CD4-positive, alpha-beta T cell (primary cell): Measurements from ENCODE around the gene SETBP1. TPM values are rescaled to one million over a fixed set of nuclear protein-coding genes. Genes with fewer than 3 reads are reported as not detected.

ENCODE experiments used
- ATAC-seq: fragments of 200-7000 bp; cut with Tn5 transposase; one replicate; pipeline ENCODE4 v1.10.0; 2022; ENCODE audit warnings: mild to moderate bottlenecking; ENCODE audit not compliant: poor library complexity
- CTCF ChIA-PET: fragments of 350-600 bp; sonication (Branson Sonifier 250); formaldehyde crosslinking; loops from one replicate; lab custom pipeline; 2021; ENCODE audit warnings: antibody characterized with exemption, inconsistent platforms; lab: Charles Lee
- POLR2A ChIA-PET: fragments of 350-600 bp; sonication (Branson Sonifier 250); formaldehyde crosslinking; loops from one replicate; lab custom pipeline; 2021; ENCODE audit warnings: antibody characterized with exemption, inconsistent platforms; lab: Charles Lee
- DNase-seq, 14 experiments: peaks; one replicate each; pipeline ENCODE4 v3.0.0-alpha.2; 2013 to 2020; ENCODE audit warnings: mixed read lengths in 2 of 14
- H3K27ac ChIP-seq, 2 donors: one replicate each; pipeline versions ENCODE4 v1.5.1 to v1.7.0; 2013; ENCODE audit warnings: low read length in 2 of 2, low read depth in 1 of 2, mild to moderate bottlenecking in 1 of 2
- H3K27me3 ChIP-seq, 2 experiments: 1 replicate in 1 of 2; 2 replicates in 1 of 2; pipeline versions ENCODE4 v1.6.1 to v1.7.0; 2013; ENCODE audit warnings: low read length in 2 of 2, control low read depth in 1 of 2, mild to moderate bottlenecking in 1 of 2, moderate library complexity in 1 of 2; ENCODE audit not compliant: insufficient read depth in 2 of 2, control insufficient read depth in 1 of 2
- H3K36me3 ChIP-seq: one replicate; pipeline ENCODE4 v1.6.1; 2013; ENCODE audit warnings: low read length, control low read depth; ENCODE audit not compliant: insufficient read depth
- H3K4me1 ChIP-seq: one replicate; pipeline ENCODE4 v1.6.1; 2013; ENCODE audit warnings: low read length, control low read depth; ENCODE audit not compliant: insufficient read depth
- H3K4me3 ChIP-seq: one replicate; pipeline ENCODE4 v1.5.1; 2013; ENCODE audit warnings: mild to moderate bottlenecking, low read length, moderate library complexity
- H3K9me3 ChIP-seq, 2 experiments: 1 replicate in 1 of 2; 2 replicates in 1 of 2; pipeline versions ENCODE4 v1.6.1 to v1.7.0; 2013; ENCODE audit warnings: low read length in 2 of 2, mild to moderate bottlenecking in 2 of 2, control low read depth in 1 of 2, moderate library complexity in 1 of 2; ENCODE audit not compliant: control insufficient read depth in 1 of 2, insufficient read depth in 1 of 2
- H3K27ac Mint-ChIP-seq: one replicate; pipeline ENCODE4 v1.8.0; 2020; ENCODE audit warnings: mixed read lengths
- H3K27me3 Mint-ChIP-seq: one replicate; pipeline ENCODE4 v1.8.0; 2021; ENCODE audit warnings: mixed read lengths
- H3K36me3 Mint-ChIP-seq: one replicate; pipeline ENCODE4 v1.8.0; 2021; ENCODE audit warnings: low read depth, mixed read lengths
- H3K4me1 Mint-ChIP-seq: one replicate; pipeline ENCODE4 v1.8.0; 2021; ENCODE audit warnings: low read depth, mixed read lengths
- H3K4me3 Mint-ChIP-seq: one replicate; pipeline ENCODE4 v1.8.0; 2020; ENCODE audit warnings: mild to moderate bottlenecking, mixed read lengths
- H3K9me3 Mint-ChIP-seq: one replicate; pipeline ENCODE4 v1.8.0; 2020; ENCODE audit warnings: mixed read lengths
- intact Hi-C, 2 experiments: fragments of 100-400 bp; cut with DNase I in 1 of 2; cut with micrococcal nuclease in 1 of 2; formaldehyde crosslinking; loops; one replicate each; pipeline versions ENCODE4 v1.15.1 to v1.9.0; 2023 to 2025; cut with DNase I, micrococcal nuclease
- total RNA-seq, 174 experiments: library from RNA in 2 of 174; stranded (reverse) in 2 of 174; gene quantifications; one replicate each; pipeline ENCODE4 v1.2.3 and lab custom pipeline; 2021 to 2026
- TF ChIP-seq, protein P1 (sequence below): fragments of 200-600 bp; IDR thresholded peaks from one replicate; pipeline ENCODE4 v1.8.0; 2022; ENCODE audit warnings: antibody characterized with exemption, mild to moderate bottlenecking

Gene SETBP1
- total RNA-seq, 2 experiments from 2014 or later, result 0.25 to 0.41 TPM

DNA sequence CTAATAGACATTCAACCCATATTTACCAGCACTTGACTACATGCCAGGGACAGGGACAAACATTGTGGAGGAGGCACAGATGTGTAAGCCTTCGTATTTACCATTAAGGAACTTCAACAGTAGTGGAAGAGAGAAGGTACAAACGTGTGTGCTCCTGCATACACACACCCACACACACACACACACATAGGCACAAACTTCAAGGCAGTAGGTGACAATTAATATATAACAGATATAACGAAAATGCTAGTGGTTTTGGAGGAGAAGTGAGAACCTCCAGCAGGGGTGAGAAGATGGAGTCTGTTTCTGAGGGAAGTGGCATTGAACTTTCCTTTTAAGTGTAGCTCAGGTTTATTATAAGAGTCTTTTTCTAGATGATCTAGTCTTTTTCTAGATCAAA is 231.1 kb downstream of the SETBP1 start:
- CTCF ChIA-PET, result no interaction called here
- no peaks in the 10 kb centered on the region for H3K9me3 ChIP-seq
- DNase-seq (no peak), ATAC-seq (no peak)
- POLR2A ChIA-PET, result no interaction called here
- Mint-ChIP-seq H3K4me1 (peaks cover 7% of the 10 kb centered on the region), H3K4me3 (no peak overlapping the region), H3K36me3 (no peaks in the 10 kb centered on the region), H3K27ac (no peak overlapping the region), H3K27me3 (peaks cover 18% of the 10 kb centered on the region), H3K9me3 (no peaks in the 10 kb centered on the region)
- TF ChIP-seq, protein P1, sequence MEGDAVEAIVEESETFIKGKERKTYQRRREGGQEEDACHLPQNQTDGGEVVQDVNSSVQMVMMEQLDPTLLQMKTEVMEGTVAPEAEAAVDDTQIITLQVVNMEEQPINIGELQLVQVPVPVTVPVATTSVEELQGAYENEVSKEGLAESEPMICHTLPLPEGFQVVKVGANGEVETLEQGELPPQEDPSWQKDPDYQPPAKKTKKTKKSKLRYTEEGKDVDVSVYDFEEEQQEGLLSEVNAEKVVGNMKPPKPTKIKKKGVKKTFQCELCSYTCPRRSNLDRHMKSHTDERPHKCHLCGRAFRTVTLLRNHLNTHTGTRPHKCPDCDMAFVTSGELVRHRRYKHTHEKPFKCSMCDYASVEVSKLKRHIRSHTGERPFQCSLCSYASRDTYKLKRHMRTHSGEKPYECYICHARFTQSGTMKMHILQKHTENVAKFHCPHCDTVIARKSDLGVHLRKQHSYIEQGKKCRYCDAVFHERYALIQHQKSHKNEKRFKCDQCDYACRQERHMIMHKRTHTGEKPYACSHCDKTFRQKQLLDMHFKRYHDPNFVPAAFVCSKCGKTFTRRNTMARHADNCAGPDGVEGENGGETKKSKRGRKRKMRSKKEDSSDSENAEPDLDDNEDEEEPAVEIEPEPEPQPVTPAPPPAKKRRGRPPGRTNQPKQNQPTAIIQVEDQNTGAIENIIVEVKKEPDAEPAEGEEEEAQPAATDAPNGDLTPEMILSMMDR, result no peak
- H3K27me3 ChIP-seq, result no peaks in the 10 kb centered on the region
- H3K36me3 ChIP-seq, result no peaks in the 10 kb centered on the region
- no peak overlapping the region for H3K27ac ChIP-seq
- intact Hi-C loops, result no loop called here
- H3K4me3 ChIP-seq, result no peak overlapping the region
- H3K4me1 ChIP-seq, result no peaks in the 10 kb centered on the region

DNA sequence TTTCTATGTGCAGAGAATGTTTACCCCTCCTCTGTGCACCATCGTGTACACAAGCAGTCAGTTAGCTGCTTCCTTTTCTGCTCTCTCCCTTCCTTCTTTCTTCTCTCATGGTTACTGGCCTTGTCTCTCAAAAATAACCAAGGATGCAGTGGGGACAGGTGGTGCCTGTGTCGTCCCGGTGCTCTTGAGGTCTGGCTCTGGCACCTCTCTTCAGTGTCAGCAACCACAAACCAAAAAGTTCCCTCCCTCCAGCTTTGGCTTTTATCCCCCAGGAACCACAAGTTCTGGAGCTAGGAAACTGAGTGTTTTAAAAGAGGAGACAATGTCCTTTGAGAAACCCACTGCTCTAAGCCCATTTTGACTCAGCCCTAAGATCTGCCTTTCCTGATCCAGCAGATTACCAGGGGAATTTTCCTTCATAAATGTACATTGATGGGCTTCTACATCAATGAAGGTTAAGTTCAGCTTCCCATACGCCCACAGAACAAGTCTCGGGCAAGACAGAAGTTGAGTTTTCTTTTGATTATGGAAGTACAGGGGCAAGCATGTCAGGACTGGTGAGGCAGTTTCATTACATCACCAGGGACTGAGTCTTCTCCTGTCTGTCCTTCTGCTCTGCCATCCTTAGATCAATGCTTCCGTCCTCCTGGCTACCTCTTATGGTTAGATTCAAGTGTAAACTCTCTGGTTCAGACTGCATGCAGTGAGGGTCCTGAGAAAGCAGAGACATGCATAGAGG is 232.2 kb downstream of the SETBP1 start:
- ChIA-PET POLR2A (no interaction called here), CTCF (no interaction called here)
- H3K9me3 Mint-ChIP-seq, result no peaks in the 10 kb centered on the region
- peaks cover 7% of the 10 kb centered on the region for H3K4me1 Mint-ChIP-seq
- no peaks in the 10 kb centered on the region for H3K27me3 ChIP-seq
- H3K4me1 ChIP-seq, result no peaks in the 10 kb centered on the region
- no peak overlapping the region for H3K27ac ChIP-seq
- no peaks in the 10 kb centered on the region for H3K9me3 ChIP-seq
- intact Hi-C loops, result no loop called here
- H3K27me3 Mint-ChIP-seq, result peaks cover 18% of the 10 kb centered on the region
- H3K27ac Mint-ChIP-seq, result no peak overlapping the region
- no peak overlapping the region for H3K4me3 Mint-ChIP-seq
- ATAC-seq, result no peak
- no peak overlapping the region for H3K4me3 ChIP-seq
- no peaks in the 10 kb centered on the region for H3K36me3 Mint-ChIP-seq
- TF ChIP-seq, protein P1, result no peak
- no peaks in the 10 kb centered on the region for H3K36me3 ChIP-seq
- no peak for DNase-seq

DNA sequence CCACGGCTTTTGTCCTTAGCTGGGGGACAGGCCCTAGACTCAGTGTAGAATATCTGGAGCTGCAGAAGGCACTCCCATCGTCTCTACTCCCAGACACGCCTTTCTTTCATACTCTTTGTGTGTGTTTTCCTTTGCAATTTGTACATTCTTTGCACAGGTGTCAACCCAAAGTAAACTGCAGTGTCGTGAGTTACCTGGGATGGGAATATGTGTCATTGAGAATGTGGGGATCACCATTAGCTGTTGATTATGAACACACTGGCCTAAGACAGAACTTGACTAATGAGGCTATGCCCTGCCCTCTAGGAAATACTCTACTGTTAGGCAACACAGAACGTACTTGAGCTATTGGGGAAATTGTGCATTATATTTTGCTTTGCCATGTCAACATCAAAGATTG is 233.3 kb downstream of the SETBP1 start:
- TF ChIP-seq, protein P1, result no peak
- intact Hi-C loops, result no loop called here
- ChIA-PET POLR2A (no interaction called here), CTCF (no interaction called here)
- H3K27me3 ChIP-seq, result no peaks in the 10 kb centered on the region
- ATAC-seq, result no peak
- no peak overlapping the region for H3K4me3 ChIP-seq
- Mint-ChIP-seq H3K27me3 (peaks cover 18% of the 10 kb centered on the region), H3K36me3 (no peaks in the 10 kb centered on the region), H3K9me3 (no peaks in the 10 kb centered on the region), H3K4me1 (peaks cover 5% of the 10 kb centered on the region), H3K4me3 (no peak overlapping the region), H3K27ac (no peak overlapping the region)
- no peaks in the 10 kb centered on the region for H3K36me3 ChIP-seq
- H3K9me3 ChIP-seq, result no peaks in the 10 kb centered on the region
- no peak overlapping the region for H3K27ac ChIP-seq
- no peak for DNase-seq
- no peaks in the 10 kb centered on the region for H3K4me1 ChIP-seq
